Right atrium auricular region (tissue), 2 donors: Measurements from ENCODE around the gene CHMP3. TPM values are rescaled to one million over a fixed set of nuclear protein-coding genes. Genes with fewer than 3 reads are reported as not detected.
"Not testable (repeated sequence)": the region's sequence is repeated elsewhere in the genome, so short reads cannot be mapped to it uniquely, and the experiment has no call there.

ENCODE experiments used
- DNase-seq: peaks from one replicate; pipeline ENCODE4 v3.0.0-alpha.2; 2019; ENCODE audit warnings: low spot score
- H3K27ac ChIP-seq, 2 donors: fragments of 200-600 bp; sonication (generic); 1 replicate in 1 of 2; 2 replicates in 1 of 2; pipeline ENCODE4 v1.5.1; 2016 to 2019
- H3K27me3 ChIP-seq, 2 donors: fragments of 200-600 bp; sonication (generic); one replicate each; pipeline versions ENCODE4 v1.5.1 to v1.6.0; 2017 to 2019
- H3K36me3 ChIP-seq: fragments of 200-600 bp; sonication (generic); one replicate; pipeline ENCODE4 v1.5.1; 2016
- H3K4me1 ChIP-seq, 2 donors: fragments of 200-600 bp; sonication (generic); one replicate each; pipeline versions ENCODE4 v1.5.1 to v1.6.0; 2017 to 2019
- H3K4me3 ChIP-seq, 2 donors: fragments of 200-600 bp; sonication (generic); 1 replicate in 1 of 2; 2 replicates in 1 of 2; pipeline ENCODE4 v1.5.1; 2017 to 2019; ENCODE audit warnings: mild to moderate bottlenecking in 1 of 2, moderate library complexity in 1 of 2
- H3K9me3 ChIP-seq, 2 donors: fragments of 200-600 bp; sonication (generic); one replicate each; pipeline ENCODE4 v1.5.1; 2019
- CTCF ChIP-seq, 2 donors: fragments of 200-600 bp; sonication (generic); IDR thresholded peaks; one replicate each; pipeline ENCODE4 v1.5.1; 2019; ENCODE audit warnings: antibody characterized with exemption in 2 of 2
- total RNA-seq, 2 donors: library from RNA; depleted of rRNA; stranded (reverse); fragments of >200 nt; gene quantifications; one replicate each; pipeline ENCODE4 v1.1.0, GENCODE V29; 2016

CHMP3 gene
- total RNA-seq, 2 donors from 2014 or later: 79.7 to 89.1 TPM

GRCh38 chr2:86510436-86510933 is 52.8 kb downstream of the CHMP3 start:
- H3K4me3 ChIP-seq: no peak overlapping the region
- H3K27ac ChIP-seq: no peak overlapping the region
- no peak for TF ChIP-seq CTCF (IDR thresholded peaks at IDR 0.05)
- H3K9me3 ChIP-seq: no peaks in the 10 kb centered on the region
- H3K27me3 ChIP-seq: no peaks in the 10 kb centered on the region
- peaks cover 28% of the 10 kb centered on the region for H3K36me3 ChIP-seq
- DNase-seq: no peak
- H3K4me1 ChIP-seq: peaks cover 0 to 18% of the 10 kb centered on the region in 2 donors

GRCh38 chr2:86507600-86507999 is 55.6 kb downstream of the CHMP3 start:
- no peak for DNase-seq
- Histone ChIP-seq H3K27ac (no peak overlapping the region), H3K36me3 (peaks cover 39% of the 10 kb centered on the region), H3K9me3 (no peaks in the 10 kb centered on the region), H3K27me3 (no peaks in the 10 kb centered on the region), H3K4me1 (peaks cover 0 to 18% of the 10 kb centered on the region in 2 donors), H3K4me3 (no peak overlapping the region)
- no peak for TF ChIP-seq CTCF (IDR thresholded peaks at IDR 0.05)

GRCh38 chr2:86500325-86501083 is 62.7 kb downstream of the CHMP3 start:
- no peak overlapping the region for H3K27ac ChIP-seq
- TF ChIP-seq CTCF (IDR thresholded peaks at IDR 0.05): no peak
- H3K27me3 ChIP-seq: no peaks in the 10 kb centered on the region
- no peak overlapping the region for H3K4me3 ChIP-seq
- H3K4me1 ChIP-seq: no peaks in the 10 kb centered on the region
- H3K9me3 ChIP-seq: no peaks in the 10 kb centered on the region
- H3K36me3 ChIP-seq: peaks cover 61% of the 10 kb centered on the region
- no peak for DNase-seq

GRCh38 chr2:86499326-86499725 is 63.9 kb downstream of the CHMP3 start:
- H3K27ac ChIP-seq: no peak overlapping the region
- DNase-seq: no peak
- H3K9me3 ChIP-seq: no peaks in the 10 kb centered on the region
- H3K4me3 ChIP-seq: no peak overlapping the region
- no peaks in the 10 kb centered on the region for H3K4me1 ChIP-seq
- no peaks in the 10 kb centered on the region for H3K27me3 ChIP-seq
- H3K36me3 ChIP-seq: peaks cover 50% of the 10 kb centered on the region
- TF ChIP-seq CTCF (IDR thresholded peaks at IDR 0.05): no peak

GRCh38 chr2:86498468-86499260 is 64.6 kb downstream of the CHMP3 start:
- no peaks in the 10 kb centered on the region for H3K9me3 ChIP-seq
- no peaks in the 10 kb centered on the region for H3K27me3 ChIP-seq
- H3K4me1 ChIP-seq: no peaks in the 10 kb centered on the region
- DNase-seq: no peak
- TF ChIP-seq CTCF (IDR thresholded peaks at IDR 0.05): no peak
- peaks cover 53% of the 10 kb centered on the region for H3K36me3 ChIP-seq
- no peak overlapping the region for H3K4me3 ChIP-seq
- no peak overlapping the region for H3K27ac ChIP-seq

GRCh38 chr2:86496391-86496790 is 66.9 kb downstream of the CHMP3 start:
- H3K27me3 ChIP-seq: not testable (repeated sequence)

More at GRCh38 chr2:86496391-86496790, 66.9 kb downstream of the CHMP3 start:
- H3K4me1 ChIP-seq: peaks cover 0 to 11% of the 10 kb centered on the region in 2 donors
- not testable (repeated sequence) for DNase-seq, H3K27ac ChIP-seq, H3K9me3 ChIP-seq, H3K4me3 ChIP-seq
- H3K36me3 ChIP-seq: peaks cover 74% of the 10 kb centered on the region
